ENCODE results near the gene CSTPP1.

Gene CSTPP1

DNA sequence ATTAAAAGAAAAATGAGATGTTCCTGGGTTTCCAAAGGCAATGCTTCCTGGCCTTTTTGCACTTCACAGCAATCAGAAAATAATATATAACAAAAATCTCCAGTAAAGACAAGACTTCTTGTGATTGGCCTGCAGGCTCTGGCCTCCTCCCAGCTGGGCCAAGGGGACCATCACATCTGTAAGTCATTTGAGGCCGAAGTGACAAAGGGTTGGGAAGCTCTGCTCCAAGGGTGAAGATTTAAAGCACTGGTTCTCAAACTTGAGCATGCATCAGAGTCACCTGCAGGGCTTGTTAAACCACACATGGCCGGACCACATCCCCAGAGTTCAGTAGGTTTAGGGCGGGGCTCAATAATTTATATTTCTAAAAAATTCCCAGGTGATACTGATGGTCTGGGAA lies 208.0 kb downstream of the CSTPP1 start:
- TF ChIP-seq, protein P1, sequence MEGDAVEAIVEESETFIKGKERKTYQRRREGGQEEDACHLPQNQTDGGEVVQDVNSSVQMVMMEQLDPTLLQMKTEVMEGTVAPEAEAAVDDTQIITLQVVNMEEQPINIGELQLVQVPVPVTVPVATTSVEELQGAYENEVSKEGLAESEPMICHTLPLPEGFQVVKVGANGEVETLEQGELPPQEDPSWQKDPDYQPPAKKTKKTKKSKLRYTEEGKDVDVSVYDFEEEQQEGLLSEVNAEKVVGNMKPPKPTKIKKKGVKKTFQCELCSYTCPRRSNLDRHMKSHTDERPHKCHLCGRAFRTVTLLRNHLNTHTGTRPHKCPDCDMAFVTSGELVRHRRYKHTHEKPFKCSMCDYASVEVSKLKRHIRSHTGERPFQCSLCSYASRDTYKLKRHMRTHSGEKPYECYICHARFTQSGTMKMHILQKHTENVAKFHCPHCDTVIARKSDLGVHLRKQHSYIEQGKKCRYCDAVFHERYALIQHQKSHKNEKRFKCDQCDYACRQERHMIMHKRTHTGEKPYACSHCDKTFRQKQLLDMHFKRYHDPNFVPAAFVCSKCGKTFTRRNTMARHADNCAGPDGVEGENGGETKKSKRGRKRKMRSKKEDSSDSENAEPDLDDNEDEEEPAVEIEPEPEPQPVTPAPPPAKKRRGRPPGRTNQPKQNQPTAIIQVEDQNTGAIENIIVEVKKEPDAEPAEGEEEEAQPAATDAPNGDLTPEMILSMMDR (IDR thresholded peaks at IDR 0.05; ENCODE audit: low read depth, low read length), result no peak
- Histone ChIP-seq H3K36me3 (no peaks in the 10 kb centered on the region), H3K4me1 (no peaks in the 10 kb centered on the region), H3K9me3 (no peaks in the 10 kb centered on the region), H3K27me3 (no peaks in the 10 kb centered on the region), H3K4me3 (ENCODE audit: low read depth, low read length) (no peak overlapping the region)
- no peak for DNase-seq

DNA sequence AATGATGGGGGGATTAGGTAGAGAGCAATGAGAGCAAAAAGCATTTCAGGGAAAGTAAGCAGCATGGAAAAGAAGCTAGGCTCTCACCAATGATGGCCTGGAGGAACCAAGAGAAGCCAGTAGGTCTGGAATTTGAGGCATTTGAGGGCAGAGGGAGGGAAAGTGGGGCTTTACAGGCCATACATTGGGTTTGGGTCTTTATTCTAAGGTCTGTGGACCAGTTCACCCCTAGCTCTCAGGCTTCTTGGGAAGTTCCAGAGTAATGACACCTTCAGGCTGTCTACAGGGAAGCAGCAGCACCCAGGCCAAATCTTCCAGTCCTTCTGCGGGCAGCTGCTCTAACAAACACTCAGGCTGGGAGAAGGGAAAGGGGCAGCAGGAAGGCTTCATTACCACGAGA lies 210.7 kb downstream of the CSTPP1 start:
- H3K36me3 ChIP-seq, result no peaks in the 10 kb centered on the region
- TF ChIP-seq, protein P1 (IDR thresholded peaks at IDR 0.05; ENCODE audit: low read depth, low read length), result no peak
- no peaks in the 10 kb centered on the region for H3K27me3 ChIP-seq
- no peaks in the 10 kb centered on the region for H3K9me3 ChIP-seq
- DNase-seq, result no peak
- no peaks in the 10 kb centered on the region for H3K4me1 ChIP-seq
- no peak overlapping the region for H3K4me3 ChIP-seq (ENCODE audit: low read depth, low read length)

DNA sequence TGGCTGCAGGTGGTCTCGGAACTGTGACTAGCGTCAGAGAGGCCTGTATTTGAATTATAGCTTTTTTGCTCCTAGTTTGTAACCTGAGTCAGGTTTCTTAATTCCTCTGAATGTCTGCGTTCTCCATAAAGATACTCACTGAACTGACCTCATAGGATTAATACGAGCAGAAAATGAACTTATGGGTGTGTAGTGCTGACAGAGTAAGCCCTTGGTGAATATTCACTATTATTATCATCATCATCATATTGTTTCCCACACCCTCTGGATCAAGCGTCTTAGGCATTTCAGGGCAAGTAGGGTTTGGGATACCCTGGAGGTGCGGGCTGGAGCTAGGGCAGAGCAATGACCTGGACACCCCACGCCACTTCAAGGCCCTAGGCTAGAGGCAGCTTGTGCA lies 211.1 kb downstream of the CSTPP1 start:
- Histone ChIP-seq H3K36me3 (no peaks in the 10 kb centered on the region), H3K4me1 (no peaks in the 10 kb centered on the region), H3K4me3 (ENCODE audit: low read depth, low read length) (no peak overlapping the region), H3K9me3 (no peaks in the 10 kb centered on the region), H3K27me3 (no peaks in the 10 kb centered on the region)
- DNase-seq, result no peak
- TF ChIP-seq, protein P1 (IDR thresholded peaks at IDR 0.05; ENCODE audit: low read depth, low read length), result no peak

DNA sequence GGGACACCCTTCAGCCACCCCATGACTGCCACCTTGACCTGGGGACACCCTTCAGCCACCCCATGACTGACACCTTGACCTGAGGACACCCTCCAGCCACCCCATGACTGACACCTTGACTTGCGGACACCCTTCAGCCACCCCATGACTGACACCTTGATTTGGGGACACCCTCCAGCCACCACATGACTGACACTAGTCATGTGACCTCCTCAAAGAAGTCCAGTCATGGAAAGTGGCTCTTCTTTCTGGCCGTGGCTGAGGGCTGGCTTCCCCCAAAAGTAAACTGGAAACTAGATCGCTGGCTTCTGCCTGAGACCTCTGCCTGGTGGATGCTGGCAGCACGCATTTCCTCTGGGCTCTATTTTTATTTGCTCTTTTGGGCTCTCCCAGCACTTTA lies 211.7 kb downstream of the CSTPP1 start:
- Histone ChIP-seq H3K27me3 (no peaks in the 10 kb centered on the region), H3K36me3 (no peaks in the 10 kb centered on the region), H3K4me3 (ENCODE audit: low read depth, low read length) (no peak overlapping the region), H3K4me1 (no peaks in the 10 kb centered on the region), H3K9me3 (no peaks in the 10 kb centered on the region)
- TF ChIP-seq, protein P1 (IDR thresholded peaks at IDR 0.05; ENCODE audit: low read depth, low read length), result no peak
- DNase-seq, result no peak

DNA sequence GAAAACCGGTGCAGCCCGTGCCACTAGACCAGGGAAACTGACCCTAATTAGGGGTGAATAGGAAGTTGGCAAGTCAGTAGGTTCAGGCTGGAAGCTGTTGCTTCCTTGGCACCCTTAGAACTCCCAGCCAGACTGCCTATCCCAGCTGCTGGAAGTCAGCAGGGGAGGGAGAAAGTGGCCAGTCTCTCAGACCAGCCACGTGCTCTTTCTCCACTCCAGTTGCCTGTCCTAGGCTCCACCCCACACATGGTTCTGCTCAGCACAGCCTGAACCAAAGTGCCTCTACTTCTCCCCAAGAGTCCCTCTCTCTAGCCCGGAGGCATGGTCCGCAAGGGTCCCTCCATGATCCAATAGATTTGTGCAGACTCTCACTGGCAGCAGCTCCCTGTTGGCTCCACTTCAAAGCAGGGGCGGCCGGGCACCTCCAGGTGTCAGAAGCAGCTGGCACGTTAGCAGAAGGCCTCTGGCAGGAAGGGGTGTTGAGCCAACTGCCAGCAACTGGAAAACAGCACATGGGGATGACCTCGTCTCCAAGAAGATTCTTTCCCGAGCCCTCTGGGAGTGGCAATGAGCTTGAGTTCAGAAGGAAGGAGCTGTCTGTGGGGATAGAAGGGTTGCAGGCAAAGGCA lies 212.5 kb downstream of the CSTPP1 start:
- Histone ChIP-seq H3K4me3 (ENCODE audit: low read depth, low read length) (no peak overlapping the region), H3K36me3 (no peaks in the 10 kb centered on the region), H3K4me1 (no peaks in the 10 kb centered on the region), H3K27me3 (no peaks in the 10 kb centered on the region), H3K9me3 (no peaks in the 10 kb centered on the region)
- peak; percentile 19 for DNase-seq
- TF ChIP-seq, protein P1 (IDR thresholded peaks at IDR 0.05; ENCODE audit: low read depth, low read length), result no peak

DNA sequence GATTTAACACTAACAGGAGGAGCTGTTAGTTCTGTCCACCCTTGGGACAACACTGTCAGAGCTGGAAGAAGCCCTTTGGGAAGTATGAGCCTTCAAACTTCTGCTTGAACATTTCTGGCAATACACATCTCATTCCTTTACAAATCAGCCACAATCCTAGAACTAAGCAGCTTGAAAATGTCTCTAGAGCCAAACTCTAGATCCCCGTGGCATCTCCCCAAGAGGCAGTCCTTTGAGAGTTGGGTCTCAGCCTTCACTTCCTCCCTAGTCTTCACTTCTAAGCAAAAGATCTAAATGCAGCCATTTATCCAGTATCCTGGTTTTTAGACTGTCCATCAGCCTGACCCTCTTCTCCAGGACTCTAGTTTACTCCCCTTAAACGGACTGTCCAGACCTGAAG lies 213.2 kb downstream of the CSTPP1 start:
- Histone ChIP-seq H3K9me3 (no peaks in the 10 kb centered on the region), H3K4me1 (no peaks in the 10 kb centered on the region), H3K27me3 (no peaks in the 10 kb centered on the region), H3K4me3 (ENCODE audit: low read depth, low read length) (no peak overlapping the region), H3K36me3 (no peaks in the 10 kb centered on the region)
- TF ChIP-seq, protein P1 (IDR thresholded peaks at IDR 0.05; ENCODE audit: low read depth, low read length), result no peak
- DNase-seq, result no peak
